ENCODE data around the gene ZNF548.

The ZNF548 gene

GRCh38 chr19:57403737-57404563 lies 14.3 kb downstream of the ZNF548 start:
- DNase-seq: no peak

- peak; percentile 32 for DNase-seq
These were observed 17.0 kb downstream of the ZNF548 start for GRCh38 chr19:57406516-57407123.

- peak; percentile 94 for DNase-seq
These were observed 21.4 kb downstream of the ZNF548 start, which contains the start of gene ZNF17 for GRCh38 chr19:57410877-57411671. ZNF17 (plus strand) TSS chr19:57411161; CDS start chr19:57413616, 2,455 bp downstream.

- DNase-seq: no peak
These were observed 29.8 kb downstream of the ZNF548 start for GRCh38 chr19:57419439-57419838.

- no peak for DNase-seq
These were observed 31.4 kb downstream of the ZNF548 start for GRCh38 chr19:57421037-57421436.

- peak; percentile 18 for DNase-seq
These were observed 44.9 kb downstream of the ZNF548 start for GRCh38 chr19:57434386-57435061.

GRCh38 chr19:57435062-57435978 lies 45.7 kb downstream of the ZNF548 start, which contains the start of gene ZNF749:
ZNF749 (plus strand) TSS chr19:57435325; CDS start chr19:57435579, 254 bp downstream.
- DNase-seq: peak; percentile 97

- DNase-seq: no peak
These were observed 46.8 kb downstream of the ZNF548 start for GRCh38 chr19:57436417-57436816.

- DNase-seq: no peak
These were observed 48.3 kb downstream of the ZNF548 start for GRCh38 chr19:57437931-57438330.

GRCh38 chr19:57438925-57439324 lies 49.3 kb downstream of the ZNF548 start:
- DNase-seq: no peak

GRCh38 chr19:57441979-57442752 lies 52.5 kb downstream of the ZNF548 start:
- no peak for DNase-seq

- DNase-seq: no peak
These were observed 53.6 kb downstream of the ZNF548 start for GRCh38 chr19:57443121-57443696.

- DNase-seq: no peak
These were observed 62.7 kb downstream of the ZNF548 start for GRCh38 chr19:57452307-57452706.
